HG03558 (cell line): ENCODE results near the gene COL24A1.
"Not testable (repeated sequence)": the region's sequence is repeated elsewhere in the genome, so short reads cannot be mapped to it uniquely, and the experiment has no call there.

Experiments
- ATAC-seq: cut with Tn5 transposase; IDR thresholded peaks from one replicate; pipeline ENCODE4 v1.9.1; 2021; ENCODE audit warnings: moderate number of reproducible peaks; ENCODE audit not compliant: unreplicated experiment; ENCODE audit errors: extremely low read depth

COL24A1 gene

DNA sequence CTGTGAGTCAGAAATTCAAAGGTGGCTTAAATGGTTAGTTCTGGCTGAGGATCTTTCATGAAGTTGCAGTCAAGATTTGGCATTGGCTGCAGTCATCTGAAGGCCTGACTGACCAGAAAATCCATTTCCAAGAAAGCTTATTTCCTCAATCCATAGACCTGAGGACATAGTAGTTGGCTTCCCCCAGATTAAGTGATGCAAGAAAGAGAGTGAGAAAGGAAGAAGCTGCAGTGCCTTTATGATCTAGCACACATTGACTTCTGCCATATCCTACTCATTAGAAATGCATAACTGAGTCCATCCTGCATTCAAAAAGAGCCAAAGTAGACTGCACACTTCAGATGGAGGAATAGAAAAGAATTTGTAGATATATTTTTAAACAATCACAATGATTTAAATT is 222.6 kb downstream of the COL24A1 start:
- no peak for ATAC-seq

DNA sequence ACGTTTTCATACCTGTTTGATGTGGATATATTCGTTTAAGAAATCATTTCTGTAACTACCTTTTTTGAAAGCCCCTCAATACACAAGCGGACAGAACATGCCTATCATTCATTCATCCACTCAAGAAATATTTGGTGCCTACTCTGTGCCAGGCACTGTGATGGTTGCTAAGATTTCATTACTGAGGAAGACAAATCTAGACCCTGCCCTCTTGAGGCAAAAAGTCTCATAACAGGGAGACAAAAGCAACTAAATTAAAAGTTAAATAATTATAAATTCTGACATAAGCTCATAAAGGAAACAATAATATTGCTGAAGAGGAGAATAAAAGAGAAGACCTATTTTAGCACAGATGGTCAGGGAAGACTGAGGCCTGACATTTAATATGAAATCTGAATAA is 244.8 kb downstream of the COL24A1 start:
- no peak for ATAC-seq

DNA sequence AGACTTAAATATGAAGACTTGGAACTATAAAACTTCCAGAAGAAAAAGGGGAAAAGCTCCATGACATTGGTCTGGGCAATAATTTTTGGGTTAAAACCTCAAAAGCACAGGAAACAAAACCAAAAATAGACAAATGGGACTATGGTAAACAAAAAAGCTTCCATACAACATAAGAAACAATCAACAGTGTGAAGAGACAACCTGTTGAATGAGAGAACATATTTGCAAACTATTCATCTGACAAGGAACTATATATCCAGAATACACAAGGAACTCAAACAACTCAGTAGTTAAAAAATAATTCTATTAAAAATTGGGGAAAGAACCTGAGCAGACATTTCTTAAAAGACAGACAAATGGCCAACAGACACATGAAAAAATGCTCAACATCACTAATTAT is 255.7 kb downstream of the COL24A1 start:
- ATAC-seq: no peak

DNA sequence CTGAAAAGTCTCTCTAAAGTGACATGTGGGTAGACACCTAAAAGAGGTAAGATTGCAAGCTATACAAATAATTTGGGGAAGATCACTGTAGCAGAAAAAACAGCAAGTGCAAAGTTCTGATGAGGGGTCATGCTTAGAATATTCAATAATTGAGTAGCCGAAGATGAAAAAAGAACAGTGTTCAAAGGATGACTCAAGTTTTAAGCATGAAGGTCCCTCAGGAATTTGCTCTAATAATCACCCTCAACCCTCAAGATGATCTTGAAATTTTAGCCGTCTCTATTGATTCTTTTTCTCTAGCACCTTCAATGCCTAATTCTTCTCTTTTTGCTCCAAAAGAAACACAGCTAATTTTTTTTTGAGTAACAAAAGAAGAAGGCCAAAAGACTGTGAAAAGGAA is 257.7 kb downstream of the COL24A1 start:
- no peak for ATAC-seq

DNA sequence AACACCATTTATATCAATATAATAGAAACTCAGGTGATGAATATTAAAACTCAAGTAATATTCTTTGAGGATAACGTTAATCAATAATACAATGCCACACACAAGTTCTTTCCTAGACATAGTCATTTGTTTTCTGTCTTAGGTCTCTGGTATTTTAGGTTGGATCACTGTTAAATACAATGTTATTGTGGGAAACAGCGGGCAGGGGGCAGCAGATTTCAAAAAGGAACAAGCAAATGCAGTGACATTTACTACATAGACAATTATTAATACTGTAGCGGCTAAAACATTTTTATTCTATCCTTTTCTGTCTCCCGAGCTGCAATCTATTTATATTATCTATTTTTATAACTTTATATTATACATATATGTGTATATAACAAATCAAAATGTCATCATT is 261.9 kb downstream of the COL24A1 start:
- ATAC-seq: no peak

DNA sequence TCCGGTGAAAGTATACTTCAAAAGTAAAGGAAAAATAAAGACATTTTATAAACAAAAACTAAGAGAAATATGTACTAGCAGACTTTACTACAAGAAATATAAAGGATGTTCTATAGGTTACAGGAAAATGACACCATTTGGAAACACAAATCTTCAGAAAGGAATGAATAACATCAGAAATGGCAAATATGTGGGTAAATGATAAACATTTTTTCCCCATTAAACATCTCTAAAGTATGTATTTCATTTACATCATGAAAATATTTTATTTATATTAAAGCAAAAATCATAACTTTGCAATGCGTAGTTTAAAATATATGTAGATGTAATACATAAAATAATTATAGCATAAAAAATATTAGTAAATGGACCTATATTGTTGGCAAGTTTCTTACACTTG is 264.2 kb downstream of the COL24A1 start:
- ATAC-seq: no peak

DNA sequence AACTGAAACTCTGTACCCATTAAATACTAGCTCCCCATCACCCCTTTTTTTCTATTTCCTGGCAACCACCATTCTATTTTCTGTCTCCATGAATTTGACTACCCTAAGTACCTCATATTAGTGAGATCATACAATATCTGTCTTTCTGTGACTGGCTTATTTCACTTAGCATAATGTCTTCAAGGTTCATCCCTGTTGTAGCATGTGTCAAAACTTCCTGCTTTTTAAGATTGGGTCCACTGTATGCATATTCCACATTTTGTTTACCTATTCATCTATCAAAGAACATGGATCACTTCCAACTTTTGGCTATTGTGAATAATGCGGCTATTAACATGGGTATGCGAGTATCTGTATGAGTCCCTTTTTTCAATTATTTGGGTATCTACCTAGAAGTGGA is 266.7 kb downstream of the COL24A1 start:
- ATAC-seq: no peak

DNA sequence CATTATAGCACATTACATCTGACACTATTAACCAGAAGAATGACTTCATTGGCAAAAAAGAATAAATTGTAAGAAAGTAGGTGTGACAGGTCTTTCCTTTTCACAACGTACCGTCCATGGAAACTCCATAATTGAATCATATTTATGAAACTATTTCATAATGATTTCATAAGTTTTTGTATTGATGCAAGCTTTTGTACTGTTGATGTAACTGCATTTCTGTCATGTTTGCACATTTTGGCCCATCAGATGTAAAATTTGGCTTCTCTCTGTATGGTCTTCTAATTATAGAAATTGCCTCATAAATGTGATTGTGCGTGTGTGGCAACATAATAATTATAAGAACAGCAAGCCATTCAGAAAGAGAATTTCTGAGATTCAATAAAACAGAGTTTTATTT is 267.7 kb downstream of the COL24A1 start:
- ATAC-seq: no peak

DNA sequence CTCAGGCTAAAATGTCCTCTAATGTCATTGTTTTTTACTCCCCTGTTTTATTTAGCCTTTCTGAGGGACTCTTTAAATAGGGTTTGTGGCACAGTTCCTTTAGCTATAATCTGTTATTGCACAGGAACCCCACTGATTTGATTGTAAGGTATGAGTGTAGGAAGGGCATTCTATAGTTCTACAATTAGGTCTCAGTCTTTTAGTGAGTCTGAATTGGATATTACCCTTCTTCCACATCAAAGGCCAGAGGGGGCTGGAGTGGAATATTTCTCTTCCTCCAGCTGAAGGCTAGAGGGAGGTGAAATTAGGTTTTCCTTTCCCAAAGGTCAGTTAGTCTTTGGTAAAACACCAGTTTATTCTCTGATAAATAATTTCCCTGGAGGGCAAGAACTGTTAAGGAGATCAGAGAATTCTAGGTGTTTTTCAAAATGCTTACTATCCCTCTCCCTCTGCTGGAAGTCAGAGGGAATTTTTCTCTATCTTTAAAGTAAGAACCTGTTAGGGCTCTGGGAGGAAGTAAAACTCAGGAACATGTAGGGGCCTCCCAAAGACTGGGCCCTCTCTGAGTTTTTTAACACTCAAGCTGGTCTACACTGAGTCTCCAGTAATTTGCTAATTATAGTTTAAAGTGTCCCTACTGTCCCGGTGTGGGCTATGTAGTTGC is 272.1 kb downstream of the COL24A1 start:
- no peak for ATAC-seq

DNA sequence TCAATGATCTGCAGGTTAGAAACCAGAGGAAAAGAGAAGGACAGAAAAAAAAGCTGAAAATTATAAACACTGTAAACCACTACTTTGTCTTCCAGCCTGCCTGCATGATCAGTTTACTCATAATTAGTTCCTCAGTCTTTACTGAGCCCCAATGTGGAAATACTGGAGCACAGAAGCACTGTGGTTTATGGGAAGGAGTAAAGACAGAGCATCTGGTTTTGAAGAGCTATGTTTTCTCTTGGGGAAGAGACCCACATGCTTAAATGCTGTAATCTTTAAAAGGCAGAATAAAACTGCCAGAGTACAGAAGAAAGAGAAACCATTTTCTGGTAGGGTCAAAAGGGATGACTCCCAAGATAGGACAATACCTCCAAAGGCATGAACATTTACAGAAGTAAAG is 289.4 kb downstream of the COL24A1 start:
- ATAC-seq: no peak

DNA sequence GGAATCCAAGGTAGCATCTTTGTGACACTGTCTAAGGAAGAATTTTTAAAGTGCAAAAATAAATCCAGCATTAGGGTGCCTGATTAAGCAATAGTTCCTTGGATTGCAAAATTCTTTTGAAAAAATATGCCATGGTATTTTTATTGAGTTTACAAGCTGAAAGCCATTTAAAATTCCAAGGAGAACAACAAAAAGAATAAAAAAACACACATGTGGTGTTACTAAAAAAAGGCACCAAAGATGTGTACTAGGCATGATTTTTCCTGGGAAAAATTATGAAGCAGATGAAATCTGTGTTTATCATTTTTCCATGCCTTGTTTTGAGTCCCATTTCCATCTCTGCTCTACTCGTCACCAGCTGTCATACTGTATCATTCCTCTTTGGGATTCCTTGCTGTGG is 291.4 kb downstream of the COL24A1 start:
- ATAC-seq: no peak

DNA sequence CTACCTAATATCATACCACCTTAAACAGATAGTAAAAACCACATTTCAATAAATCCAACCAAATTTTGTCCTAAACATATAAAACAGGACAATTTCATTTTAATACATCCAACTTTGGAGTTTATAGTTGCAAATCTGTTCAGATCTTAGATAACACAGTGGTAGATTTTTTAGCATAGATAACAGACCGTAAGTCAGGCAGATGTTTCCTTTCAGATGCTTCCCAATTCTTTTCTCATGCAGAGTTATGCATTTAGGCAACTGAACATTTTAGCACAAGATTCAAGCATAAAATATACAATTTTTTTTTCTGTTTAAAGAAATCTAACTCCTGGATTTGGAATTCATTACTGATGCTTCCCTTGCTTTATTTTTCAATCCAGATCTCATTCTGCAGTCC is 291.8 kb downstream of the COL24A1 start:
- no peak for ATAC-seq

DNA sequence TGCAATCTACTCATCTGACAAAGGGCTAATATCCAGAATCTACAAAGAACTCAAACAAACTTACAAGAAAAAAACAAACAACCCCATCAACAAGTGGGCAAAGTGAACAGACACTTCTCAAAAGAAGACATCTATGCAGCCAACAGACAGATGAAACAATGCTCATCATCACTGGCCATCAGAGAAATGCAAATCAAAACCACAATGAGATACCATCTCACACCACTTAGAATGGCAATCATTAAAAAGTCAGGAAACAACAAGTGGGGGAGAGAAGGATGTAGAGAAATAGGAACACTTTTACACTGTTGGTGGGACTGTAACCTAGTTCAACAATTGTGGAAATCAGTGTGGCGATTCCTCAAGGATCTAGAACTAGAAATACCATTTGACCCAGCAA is 292.9 kb downstream of the COL24A1 start:
- not testable (repeated sequence) for ATAC-seq

DNA sequence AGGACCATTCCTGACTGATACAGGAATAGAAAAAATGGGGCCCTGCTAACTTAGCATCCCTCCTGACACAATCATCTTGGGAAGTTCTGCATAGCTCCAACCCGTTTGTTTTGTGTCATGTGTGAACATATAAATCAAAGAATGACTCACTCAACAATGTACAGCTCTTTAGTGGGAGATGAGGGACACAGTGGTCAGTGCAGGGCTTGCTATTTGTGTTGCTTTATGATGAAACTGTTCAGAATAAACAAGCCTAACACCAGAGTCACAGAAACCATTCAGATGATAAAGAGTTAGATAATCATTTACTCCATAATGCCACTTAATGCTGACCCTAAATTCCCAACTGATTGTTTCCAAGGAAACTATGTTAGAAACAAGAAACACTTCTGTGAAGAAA is 294.1 kb downstream of the COL24A1 start:
- ATAC-seq: no peak

DNA sequence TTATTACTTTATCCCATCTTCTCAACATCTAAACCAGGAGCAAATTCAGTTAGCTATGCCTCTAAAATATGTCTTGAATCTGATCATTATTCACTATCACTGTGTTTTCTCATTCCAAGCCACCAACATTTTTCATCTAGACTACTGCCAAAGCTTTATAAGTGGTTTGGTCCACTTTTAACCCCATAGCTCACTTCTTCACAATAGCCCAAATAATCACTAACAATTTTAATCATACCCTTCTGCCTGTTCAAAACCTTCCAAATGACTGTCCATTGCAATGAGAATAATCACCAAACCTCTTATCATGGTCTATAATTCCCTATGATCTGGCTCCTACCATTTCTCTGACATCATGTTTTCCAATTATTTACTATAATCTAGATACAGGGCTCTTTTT is 298.6 kb downstream of the COL24A1 start:
- no peak for ATAC-seq

DNA sequence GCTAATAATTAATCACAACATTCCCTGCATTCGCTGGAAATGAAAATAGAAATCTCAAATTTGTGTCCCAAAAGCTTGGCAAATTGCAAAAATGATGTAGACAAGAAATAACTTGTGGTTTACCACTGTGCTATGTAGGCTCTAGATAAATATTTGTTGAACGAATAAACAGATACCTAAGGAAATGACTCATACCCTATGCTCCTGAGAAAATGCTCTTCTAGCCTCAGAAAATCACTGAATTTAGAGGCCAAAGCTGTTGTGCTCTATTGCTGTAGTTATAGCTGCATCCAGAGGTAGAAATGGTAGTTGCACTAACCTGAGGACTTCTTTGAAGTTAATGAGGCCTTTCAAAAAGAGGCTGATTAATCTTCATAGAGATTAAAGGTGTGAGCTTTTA is 306.3 kb downstream of the COL24A1 start:
- no peak for ATAC-seq

DNA sequence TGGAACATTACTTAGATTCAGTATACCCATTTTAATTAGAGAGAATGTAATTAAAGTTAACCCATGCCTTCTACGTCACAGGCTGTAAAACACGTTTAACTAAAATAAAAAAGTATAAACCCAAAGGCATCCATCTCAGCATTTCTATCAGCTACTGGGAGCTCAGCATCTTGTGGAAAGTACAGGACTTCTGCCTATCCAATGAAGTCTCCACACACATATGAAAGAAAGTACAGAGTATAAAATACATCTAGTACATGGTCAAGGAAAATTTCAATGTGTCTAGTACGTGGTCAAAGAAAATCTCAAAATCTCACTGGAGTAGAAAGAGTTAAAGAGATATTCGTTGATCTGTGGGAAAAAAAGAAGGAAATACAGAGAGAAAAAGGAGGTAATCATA is 306.9 kb downstream of the COL24A1 start:
- ATAC-seq: no peak

DNA sequence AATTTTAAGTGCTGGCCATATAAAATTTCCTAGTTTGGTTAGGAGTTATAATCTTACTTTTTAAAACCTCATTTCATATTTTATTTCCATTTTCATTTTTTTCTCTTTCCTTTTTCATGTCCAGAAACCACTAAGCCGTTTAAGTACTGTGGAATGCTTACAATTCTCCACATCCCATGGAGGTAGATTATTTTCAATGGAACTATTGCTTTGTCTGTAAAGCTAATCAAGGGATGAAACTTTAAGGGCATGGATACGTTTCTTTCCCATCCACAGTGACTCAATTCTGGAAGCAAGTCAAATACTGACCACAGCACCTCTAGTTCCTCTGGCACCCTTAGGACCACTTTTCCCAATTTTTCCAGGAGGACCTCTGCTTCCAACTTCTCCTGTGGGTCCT is 309.2 kb downstream of the COL24A1 start:
- no peak for ATAC-seq

DNA sequence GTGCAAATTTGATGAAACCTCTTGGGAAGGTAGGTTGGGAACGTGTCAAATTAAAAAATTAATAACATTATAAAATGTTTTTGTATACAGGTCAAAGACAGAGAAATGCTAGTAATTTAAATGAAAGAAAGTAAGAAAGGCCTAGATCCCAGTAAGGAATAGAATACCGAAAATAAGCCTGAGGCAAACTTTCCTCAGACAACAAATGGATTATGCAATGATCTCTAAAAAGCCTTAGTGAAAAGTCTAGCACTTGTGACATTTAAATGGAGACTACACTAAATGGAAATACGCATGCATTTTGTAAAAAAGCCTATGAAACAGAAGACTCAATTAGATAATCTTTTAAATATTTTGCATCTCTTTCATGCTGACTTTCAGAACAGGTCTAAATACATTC is 309.9 kb downstream of the COL24A1 start:
- ATAC-seq: no peak

DNA sequence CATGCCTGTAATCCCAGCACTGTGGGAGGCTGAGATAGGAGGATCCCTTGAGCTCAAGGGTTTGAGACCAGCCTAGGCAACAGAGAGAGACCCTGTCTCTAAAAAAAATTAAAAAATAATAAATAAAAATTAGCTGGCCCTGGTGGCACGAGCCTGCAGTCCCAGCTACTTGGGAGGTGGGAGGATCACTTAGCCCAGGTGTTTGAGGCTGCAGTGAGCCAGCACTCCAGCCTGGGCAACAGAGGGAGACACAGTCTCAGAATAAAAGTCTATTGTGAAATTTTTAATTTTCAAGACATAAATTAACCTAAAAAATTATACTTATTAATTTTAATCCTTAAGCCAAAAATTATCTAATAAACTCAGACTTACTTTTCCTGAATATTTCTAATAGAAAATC is 317.1 kb downstream of the COL24A1 start:
- no peak for ATAC-seq

DNA sequence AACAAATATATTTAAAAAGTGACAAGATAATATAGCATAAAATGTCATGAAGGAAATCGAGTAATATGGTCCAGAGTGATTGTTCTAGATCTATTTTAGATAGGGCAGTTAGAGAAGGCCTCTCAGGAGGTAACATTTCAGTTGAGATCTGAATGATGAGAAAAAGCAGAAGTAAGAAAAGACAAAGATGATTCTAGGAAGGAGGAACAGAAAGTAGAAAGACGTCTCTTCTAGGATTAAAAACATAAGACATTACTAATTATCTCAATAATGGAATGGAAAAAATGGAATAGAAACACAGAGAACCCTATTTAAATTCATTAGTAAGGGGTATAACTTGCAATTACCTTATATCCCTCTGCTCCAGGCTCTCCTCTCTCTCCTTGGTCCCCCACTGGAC is 318.3 kb downstream of the COL24A1 start:
- ATAC-seq: no peak

DNA sequence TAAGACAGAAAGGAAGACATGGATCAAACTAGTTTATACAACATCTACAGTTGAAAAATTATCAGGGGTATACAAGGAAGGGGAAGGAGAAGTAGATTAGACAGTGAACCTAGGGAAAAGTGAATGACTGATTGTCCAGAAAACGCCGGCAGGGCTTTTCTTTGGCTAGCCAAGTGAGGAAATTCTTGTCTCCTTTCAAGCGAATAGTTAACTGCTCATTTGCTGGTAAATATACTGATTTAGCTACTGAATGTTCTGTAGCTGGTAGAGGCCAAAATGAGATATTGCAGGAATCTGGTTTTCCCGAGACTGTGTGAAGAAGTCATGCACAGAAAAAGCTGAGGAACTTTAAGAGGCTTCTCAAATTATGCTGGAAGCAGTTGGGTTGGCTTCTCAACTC is 319.8 kb downstream of the COL24A1 start:
- ATAC-seq: no peak

DNA sequence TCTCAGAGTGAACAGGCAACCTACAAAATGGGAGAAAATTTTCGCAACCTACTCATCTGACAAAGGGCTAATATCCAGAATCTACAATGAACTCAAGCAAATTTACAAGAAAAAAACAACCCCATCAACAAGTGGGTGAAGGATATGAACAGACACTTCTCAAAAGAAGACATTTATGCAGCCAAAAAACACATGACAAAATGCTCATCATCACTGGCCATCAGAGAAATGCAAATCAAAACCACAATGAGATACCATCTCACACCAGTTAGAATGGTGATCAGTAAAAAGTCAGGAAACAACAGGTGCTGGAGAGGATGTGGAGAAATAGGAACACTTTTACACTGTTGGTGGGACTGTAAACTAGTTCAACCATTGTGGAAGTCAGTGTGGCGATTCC is 323.4 kb downstream of the COL24A1 start:
- ATAC-seq: not testable (repeated sequence)
